ENCODE data around the gene TLE6. TPM values are rescaled to one million over a fixed set of nuclear protein-coding genes. Genes with fewer than 3 reads are reported as not detected.
A peak's percentile ranks its signal among the peaks of the same experiment; 100 is the strongest.

Gene TLE6
- total RNA-seq, 2 donors from 2014 or later = 5.3 to 7.8 TPM

GRCh38 chr19:2944775-2945574 lies 32.4 kb upstream of the TLE6 start, which contains the start of gene ZNF77:
TSS of gene ZNF77 (minus strand) at chr19:2944971. CDS start at chr19:2944840, 131 bp downstream.
- Histone ChIP-seq H3K9me3 (no peaks in the 10 kb centered on the region), H3K36me3 (no peaks in the 10 kb centered on the region), H3K4me3 (peak within 1 kb of the TSS; percentile 97), H3K27me3 (replicated peaks; ENCODE audit: insufficient read depth) (no peaks in the 10 kb centered on the region), H3K27ac (peak within 1 kb of the TSS; percentile 78 to 85), H3K4me1 (ENCODE audit: control insufficient read depth in 1 of 2, low read depth in 2 of 2) (peaks cover 8 to 24% of the 10 kb centered on the region in 2 donors)
- no peak for TF ChIP-seq CTCF (IDR thresholded peaks at IDR 0.05)
- DNase-seq (ENCODE audit: low spot score) (peak; percentile 97), ATAC-seq (ENCODE audit: insufficient number of reproducible peaks, low FRiP score, low read depth) (peak; percentile 99)

- H3K4me1 ChIP-seq (ENCODE audit: control insufficient read depth in 1 of 2, low read depth in 2 of 2) = peaks cover 8 to 26% of the 10 kb centered on the region in 2 donors
- ATAC-seq (ENCODE audit: insufficient number of reproducible peaks, low FRiP score, low read depth) = no peak
- peak overlapping the region; percentile 97 for H3K4me3 ChIP-seq
- H3K36me3 ChIP-seq = no peaks in the 10 kb centered on the region
- H3K9me3 ChIP-seq = no peaks in the 10 kb centered on the region
- DNase-seq (ENCODE audit: low spot score) = no peak
- H3K27me3 ChIP-seq (replicated peaks; ENCODE audit: insufficient read depth) = no peaks in the 10 kb centered on the region
- no peak for TF ChIP-seq CTCF (IDR thresholded peaks at IDR 0.05)
- peak overlapping the region; percentile 78 to 85 for H3K27ac ChIP-seq
These were observed 31.7 kb upstream of the TLE6 start for GRCh38 chr19:2945575-2946184.

GRCh38 chr19:2949939-2950285 lies 27.5 kb upstream of the TLE6 start:
- no peaks in the 10 kb centered on the region for H3K36me3 ChIP-seq
- ATAC-seq (ENCODE audit: insufficient number of reproducible peaks, low FRiP score, low read depth) = no peak
- DNase-seq (ENCODE audit: low spot score) = no peak
- H3K9me3 ChIP-seq = no peaks in the 10 kb centered on the region
- TF ChIP-seq CTCF (IDR thresholded peaks at IDR 0.05) = no peak
- peak overlapping the region; percentile 90 for H3K4me3 ChIP-seq
- peaks cover 8 to 18% of the 10 kb centered on the region in 2 donors for H3K4me1 ChIP-seq (ENCODE audit: control insufficient read depth in 1 of 2, low read depth in 2 of 2)
- H3K27ac ChIP-seq = peak overlapping the region; percentile 95 to 98
- H3K27me3 ChIP-seq (replicated peaks; ENCODE audit: insufficient read depth) = no peaks in the 10 kb centered on the region

- Histone ChIP-seq H3K9me3 (no peaks in the 10 kb centered on the region), H3K27ac (peak overlapping the region; percentile 95 to 98), H3K4me1 (ENCODE audit: control insufficient read depth in 1 of 2, low read depth in 2 of 2) (peaks cover 8 to 16% of the 10 kb centered on the region in 2 donors), H3K36me3 (no peaks in the 10 kb centered on the region), H3K4me3 (peak overlapping the region; percentile 90), H3K27me3 (replicated peaks; ENCODE audit: insufficient read depth) (no peaks in the 10 kb centered on the region)
- TF ChIP-seq CTCF (IDR thresholded peaks at IDR 0.05) = no peak
- ATAC-seq (ENCODE audit: insufficient number of reproducible peaks, low FRiP score, low read depth) (peak; percentile 94), DNase-seq (ENCODE audit: low spot score) (peak; percentile 100)
These were observed 26.9 kb upstream of the TLE6 start for GRCh38 chr19:2950286-2951124.
